ENCODE results near the gene PPARD. TPM values are rescaled to one million over a fixed set of nuclear protein-coding genes. Genes with fewer than 3 reads are reported as not detected.

PPARD gene
- total RNA-seq, 1 donor from 2014 or later: 7.9 TPM

DNA sequence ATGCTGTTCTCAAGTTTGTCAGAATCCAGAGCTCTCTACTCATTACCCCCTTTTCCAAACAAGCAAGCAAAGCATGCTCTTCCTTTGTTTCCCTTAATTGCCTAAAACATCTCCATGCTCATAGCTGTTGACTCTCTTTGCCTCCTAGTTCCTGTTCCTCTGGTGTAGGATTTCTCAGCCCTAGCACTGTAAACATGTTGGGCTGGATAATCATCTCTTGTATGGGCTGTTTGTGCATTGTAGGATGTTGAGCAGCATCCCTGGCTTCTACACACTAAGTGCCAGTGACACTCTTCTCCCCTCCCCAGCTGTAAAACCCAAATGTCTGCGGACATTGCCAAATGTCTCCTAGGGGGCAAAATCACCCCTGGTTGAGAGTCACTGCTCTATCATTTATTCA lies 14.0 kb downstream of the PPARD start:
- DNase-seq: no peak

DNA sequence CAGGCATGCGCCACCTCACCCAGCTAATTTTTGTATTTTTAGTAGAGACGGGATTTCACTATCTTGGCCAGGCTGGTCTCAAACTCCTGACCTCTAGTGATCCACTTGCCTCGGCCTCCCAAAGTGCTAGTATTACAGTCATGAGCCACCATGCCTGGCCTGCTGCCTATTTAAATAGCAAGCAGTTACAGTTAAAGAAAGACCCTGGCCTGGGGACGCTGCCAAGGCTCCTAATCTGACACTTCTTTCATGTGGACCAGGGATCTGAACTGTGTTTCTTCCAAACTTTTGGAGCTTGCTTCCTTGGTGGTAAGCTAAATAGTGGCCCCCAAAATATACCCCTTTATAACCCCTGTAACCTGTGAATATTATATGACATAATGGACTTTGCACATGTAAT lies 15.3 kb downstream of the PPARD start:
- DNase-seq: no peak

GRCh38 chr6:35358086-35358485 lies 15.7 kb downstream of the PPARD start:
- DNase-seq: no peak

- DNase-seq: no peak
These were observed 17.0 kb downstream of the PPARD start for GRCh38 chr6:35359346-35359743.

GRCh38 chr6:35359744-35360348 lies 17.5 kb downstream of the PPARD start:
- DNase-seq: no peak

DNA sequence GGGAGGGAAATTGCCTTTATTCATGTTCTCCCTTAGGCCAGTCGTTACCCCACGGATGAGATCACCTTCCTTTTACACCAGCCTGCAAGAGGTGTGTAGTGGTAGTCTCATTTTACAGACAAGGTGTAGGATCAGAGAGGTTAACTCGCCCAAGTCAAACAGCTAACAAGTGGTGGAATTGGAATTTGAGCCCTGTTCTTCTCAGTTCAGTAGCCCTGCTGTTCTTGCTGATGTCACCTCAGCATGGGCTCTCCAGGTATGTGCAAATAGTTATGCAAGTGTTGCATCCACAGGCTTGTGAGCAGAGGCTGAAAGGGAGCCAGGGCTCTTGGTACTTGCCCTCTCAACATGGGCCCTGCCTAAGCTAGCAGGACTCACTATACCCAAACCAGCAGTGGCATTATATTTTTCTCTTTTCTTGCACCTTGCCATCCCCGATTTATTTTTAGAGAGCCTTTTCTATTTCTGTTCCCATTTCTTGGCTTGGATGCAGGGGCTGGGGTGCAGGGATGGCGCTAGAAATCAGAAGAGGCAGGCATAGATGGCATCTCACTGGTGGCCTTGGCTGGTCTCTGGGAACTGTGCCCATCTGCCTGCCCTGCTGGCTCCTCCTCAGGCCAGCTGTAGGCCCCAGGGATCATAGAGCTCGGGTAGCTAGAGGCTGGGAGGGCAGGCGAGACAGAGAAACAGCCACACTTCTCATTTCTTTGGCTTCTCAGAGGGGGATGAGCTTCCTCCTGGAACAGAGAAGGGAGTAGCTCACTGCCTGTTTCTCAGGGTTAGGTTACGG lies 18.2 kb downstream of the PPARD start:
- DNase-seq: no peak

GRCh38 chr6:35362200-35362599 lies 19.8 kb downstream of the PPARD start:
- no peak for DNase-seq

DNA sequence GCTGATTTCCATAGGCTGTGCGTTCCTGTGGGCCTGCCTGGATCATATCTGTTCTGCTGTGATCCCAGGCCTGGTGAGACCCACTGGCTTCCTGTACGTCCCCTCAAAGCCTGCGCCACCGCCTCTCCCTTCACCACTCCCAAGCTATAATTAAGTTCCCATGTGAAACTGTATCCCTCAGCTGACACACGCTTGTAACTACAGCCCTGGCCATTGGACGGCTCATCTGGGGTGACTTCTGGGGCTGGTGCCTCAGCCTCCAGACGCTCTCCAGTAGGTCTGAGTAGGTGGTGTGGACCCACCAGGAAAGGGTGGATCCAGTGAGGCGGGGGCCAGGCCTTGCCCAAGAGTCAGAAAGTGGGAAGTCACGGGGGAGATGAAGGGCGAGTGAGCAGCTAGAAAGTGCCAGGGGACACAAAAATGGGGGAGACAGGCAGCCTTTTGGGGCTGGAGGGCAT lies 21.0 kb downstream of the PPARD start:
- peak; percentile 28 for DNase-seq

DNA sequence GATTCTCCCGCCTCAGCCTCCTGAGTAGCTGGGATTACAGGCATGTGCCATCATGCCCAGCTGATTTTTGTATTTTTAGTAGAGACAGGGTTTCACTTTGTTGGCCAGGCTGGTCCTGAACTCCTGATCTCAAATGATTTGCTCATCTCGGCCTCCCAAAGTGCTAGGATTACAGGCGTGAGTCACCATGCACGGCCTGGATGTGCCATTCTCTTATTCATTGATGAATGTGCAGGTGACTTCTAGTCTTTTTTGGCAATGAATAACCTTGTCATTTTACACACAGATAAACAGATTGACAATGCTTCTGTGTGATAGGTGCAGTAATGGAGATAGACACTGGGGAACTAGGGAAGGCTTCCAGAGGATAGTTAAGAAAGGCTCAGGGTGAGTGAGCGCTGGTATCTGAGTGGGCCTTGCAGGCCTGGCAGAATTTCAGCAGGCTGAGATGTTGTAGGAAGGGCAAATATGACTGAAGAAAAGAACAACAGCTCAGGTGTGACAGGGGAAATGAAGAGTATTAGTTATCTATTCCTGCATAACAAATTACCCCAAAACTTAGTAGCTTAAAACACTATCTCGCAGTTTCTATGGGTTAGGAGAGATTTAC lies 23.3 kb downstream of the PPARD start:
- no peak for DNase-seq

DNA sequence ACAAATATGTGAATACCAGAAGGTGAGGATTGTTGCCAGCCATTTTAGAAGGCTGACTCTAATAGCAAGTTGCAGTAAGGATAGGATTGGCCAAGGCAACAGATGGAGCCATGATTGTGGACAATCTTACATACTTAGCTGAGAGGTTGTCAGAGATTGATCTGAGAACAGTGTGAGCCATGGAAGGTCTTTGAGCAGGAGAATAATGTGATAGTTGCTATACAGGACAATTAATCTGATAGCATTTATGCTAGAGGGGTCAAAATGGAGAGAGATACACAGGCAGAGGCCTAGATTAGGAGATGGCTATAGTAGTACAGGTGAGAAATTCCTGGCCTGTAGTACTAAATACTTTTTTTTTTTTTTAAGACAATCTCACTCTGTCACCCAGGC lies 23.8 kb downstream of the PPARD start:
- no peak for DNase-seq

DNA sequence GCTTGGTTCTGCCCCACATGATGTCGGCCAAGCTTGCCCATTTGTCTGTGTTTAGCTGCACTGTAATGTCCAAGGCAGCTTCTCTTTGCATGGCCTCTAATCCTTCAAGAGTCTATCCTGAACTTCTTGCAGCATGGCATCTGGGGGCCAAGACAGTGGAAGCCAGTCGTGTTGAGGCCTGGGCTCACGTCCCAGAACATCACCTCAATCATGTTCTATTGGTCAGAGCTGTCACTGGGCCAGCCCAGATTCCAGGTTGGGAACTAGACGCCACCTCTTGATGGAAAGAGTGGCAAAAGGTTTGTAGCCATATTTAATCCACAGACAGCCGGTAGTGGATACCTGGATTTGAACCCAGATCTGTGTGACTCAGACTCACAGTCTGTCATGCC lies 25.3 kb downstream of the PPARD start:
- no peak for DNase-seq

GRCh38 chr6:35368038-35368887 lies 25.9 kb downstream of the PPARD start:
- peak; percentile 50 for DNase-seq

DNA sequence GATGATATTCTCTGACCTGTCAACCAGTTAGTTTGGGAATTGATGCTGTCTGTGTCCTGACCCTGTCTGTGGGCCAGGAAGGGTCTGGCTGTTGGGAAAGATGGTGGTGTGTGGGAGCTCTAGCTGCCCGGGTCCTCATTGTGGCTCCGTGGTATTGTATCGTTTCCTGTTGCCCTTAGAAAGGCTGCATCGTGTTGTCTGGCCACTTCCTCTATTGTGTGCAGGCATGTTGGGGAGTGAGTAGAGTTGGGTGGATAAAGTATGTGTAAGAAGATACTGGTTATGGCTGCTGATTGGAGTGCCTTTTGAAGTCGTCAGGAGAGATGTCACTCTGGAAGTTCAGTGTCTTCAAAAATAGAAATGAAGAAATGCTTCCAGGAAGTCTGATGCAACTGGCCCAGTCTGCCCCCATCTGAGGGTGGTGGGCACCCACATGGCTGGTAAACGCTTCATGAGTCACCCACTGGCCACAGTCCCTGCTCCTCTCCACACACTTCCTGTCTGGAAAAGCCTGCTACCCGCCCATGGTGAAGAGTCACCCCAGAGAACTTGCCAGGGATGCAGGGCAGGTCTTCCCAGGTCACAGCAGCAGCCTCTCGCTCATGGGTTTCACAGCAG lies 27.9 kb downstream of the PPARD start:
- no peak for DNase-seq

DNA sequence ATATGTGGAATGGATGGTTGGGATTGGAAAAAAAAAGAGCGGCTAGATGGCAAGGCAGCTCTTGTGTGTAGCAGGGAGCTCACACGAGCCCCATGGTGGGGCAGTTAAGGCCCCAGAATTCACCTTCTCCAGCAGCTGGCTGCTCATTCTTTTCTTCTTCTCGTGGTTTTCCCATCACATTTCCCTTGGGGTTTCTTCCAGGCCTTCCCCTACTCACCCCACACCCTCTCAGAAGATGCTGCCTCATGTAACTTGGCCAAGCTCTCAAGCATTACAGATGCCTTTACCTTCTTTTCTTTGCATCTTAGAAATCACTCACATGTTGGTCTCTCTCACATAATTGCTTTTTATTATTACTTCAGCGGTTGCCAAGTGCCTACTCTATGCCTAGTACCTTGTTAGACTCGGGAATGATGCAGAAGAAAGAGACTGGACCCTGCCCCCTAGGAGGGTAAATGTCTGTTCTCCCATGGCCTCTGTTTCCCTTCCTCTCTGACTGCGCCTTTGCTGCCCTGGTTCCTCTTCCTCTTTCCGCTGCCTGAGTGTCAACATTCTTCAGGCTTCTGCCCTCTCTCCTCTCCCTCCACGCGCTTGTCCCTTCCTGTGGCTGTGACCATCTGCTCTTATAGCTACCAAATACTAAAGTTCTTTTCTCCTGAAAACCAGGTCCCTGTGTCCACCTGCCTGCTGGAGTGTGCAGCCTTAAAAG lies 28.6 kb downstream of the PPARD start:
- DNase-seq: no peak

- DNase-seq: no peak
These were observed 29.3 kb downstream of the PPARD start for GRCh38 chr6:35371494-35372262.

GRCh38 chr6:35372633-35373032 lies 30.3 kb downstream of the PPARD start:
- no peak for DNase-seq

GRCh38 chr6:35376281-35376680 lies 33.9 kb downstream of the PPARD start:
- DNase-seq: no peak

- no peak for DNase-seq
These were observed 34.6 kb downstream of the PPARD start for GRCh38 chr6:35377002-35377401.

GRCh38 chr6:35378261-35378660 lies 35.9 kb downstream of the PPARD start:
- no peak for DNase-seq

DNA sequence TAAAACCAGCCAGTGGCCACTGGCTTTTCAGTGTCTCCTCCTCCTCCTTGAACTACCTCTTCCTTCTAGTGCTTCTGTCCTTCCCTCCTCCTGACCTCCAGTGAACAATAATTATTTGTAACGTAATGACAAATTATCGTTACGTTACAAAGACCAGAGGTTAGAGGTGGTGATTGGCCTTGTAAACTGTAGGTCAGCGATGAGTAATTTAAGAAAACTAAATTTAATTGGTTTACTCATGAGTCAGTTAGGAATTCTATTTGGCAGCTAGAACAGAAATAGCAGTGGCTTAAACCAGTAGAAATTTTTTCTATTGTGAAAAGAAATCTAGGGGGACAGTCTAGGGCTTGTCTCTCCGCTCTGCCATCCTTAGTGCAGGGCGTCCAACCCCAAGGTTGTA lies 38.8 kb downstream of the PPARD start:
- DNase-seq: no peak

DNA sequence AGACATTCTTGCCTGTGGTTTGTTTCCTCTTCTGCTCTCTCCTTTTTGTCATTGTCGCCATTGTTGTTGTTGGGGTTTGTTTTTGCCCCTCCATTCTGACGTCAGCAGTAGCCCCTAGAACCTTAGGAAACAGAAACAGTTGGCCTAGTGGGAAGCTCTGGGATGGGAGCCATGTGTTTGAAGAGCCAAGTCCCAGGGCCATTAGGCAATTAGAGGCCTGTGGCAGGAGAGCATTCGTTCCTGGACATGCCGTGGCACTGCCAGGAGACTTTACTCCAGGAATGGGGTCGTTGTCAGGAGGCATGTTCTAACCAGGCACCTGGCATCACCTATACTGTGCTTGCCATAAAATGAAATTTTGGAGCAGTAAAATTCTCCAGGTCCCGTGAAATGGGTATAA lies 39.7 kb downstream of the PPARD start:
- no peak for DNase-seq

Data from skin of body (tissue), 2 donors.